GM21528 (cell line): ENCODE data around the gene TRIP13.
"Not testable (repeated sequence)": the region's sequence is repeated elsewhere in the genome, so short reads cannot be mapped to it uniquely, and the experiment has no call there.

Experiments
- ATAC-seq: cut with Tn5 transposase; IDR thresholded peaks from one replicate; pipeline ENCODE4 v1.9.1; 2021; ENCODE audit warnings: mild to moderate bottlenecking, moderate library complexity; ENCODE audit not compliant: unreplicated experiment, low FRiP score

Gene TRIP13

GRCh38 chr5:916441-917293 lies 24.0 kb downstream of the TRIP13 start:
- no peak for ATAC-seq

DNA sequence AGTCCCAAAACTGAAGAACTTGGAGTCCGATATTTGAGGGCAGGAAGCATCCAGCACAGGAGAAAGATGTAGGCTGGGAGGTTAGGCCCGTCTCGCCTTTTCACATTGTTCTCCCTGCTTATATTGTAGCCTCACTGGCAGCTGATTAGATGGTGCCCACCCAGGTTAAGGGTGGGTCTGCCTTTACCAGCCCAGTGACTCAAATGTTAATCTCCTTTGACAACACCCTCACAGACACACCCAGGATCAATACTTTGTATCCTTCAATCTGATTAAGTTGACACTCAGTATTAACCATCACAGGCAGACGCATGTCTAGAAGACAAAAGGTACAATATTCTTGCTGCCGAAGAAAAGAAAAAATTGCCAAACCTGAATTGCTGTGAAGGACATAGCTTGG lies 26.0 kb downstream of the TRIP13 start:
- not testable (repeated sequence) for ATAC-seq

DNA sequence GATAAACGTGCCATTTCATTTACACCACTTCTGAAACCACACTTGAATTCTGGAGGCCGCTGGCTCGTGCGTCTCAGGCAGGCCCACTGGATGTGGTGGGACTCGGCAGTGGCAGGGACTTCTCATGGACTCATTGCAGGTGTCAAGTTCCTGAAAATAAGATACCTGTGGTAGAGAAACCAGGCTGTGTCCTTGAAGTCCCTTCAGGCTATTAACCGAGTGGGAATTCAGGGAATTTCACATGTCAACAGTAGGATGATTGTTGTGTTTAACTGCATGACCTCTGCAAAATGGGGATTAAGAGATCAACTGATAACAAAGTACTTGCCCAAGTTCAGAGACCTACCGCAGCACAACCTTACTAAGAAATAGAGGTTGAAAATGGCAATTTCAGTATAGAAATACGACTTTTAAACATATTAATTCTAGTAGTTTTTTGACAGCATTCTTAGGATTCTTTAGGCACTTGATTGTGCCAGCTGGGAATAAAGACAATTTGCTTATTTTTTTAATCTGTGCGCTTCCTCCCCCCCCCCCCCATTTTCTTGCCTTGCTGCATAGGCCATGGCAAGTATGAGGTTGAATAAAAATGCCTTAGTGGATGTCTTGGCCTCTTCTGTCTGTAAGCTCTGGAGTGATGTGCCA lies 26.8 kb downstream of the TRIP13 start:
- no peak for ATAC-seq

- ATAC-seq: no peak
Measured at GRCh38 chr5:920321-920720, 27.6 kb downstream of the TRIP13 start.

GRCh38 chr5:921456-922435 lies 29.1 kb downstream of the TRIP13 start:
- ATAC-seq: no peak

GRCh38 chr5:922436-923280 lies 30.0 kb downstream of the TRIP13 start:
- ATAC-seq: no peak

DNA sequence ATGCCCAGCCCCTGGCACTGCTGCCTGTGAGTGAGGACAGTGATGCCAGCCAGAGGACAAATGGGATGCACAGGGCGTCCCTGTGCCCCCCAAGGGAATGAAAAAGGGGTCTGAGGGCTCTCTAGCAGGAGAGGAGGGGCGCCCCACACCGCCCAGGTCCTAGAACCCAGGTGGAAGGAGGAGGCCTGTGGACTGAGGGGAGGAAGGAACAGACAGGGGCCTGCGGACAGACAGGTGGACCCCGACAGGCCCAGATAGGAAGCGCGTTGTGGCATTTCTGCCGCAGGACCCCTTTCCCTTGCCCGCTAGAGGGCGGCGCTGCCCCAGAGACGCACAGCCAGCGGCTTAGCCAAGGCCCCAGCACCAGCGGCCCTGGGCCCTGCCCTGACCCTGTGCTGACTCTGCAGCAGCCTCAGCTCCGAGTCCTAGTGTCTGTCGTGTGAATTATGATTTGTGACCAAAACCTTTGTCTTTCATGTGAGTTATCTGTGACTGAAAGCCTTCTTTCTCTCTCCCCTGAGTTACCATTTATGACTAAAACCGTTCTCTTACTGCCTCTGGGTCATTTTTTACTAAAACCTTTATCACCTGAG lies 30.7 kb downstream of the TRIP13 start:
- peak; percentile 80 for ATAC-seq

DNA sequence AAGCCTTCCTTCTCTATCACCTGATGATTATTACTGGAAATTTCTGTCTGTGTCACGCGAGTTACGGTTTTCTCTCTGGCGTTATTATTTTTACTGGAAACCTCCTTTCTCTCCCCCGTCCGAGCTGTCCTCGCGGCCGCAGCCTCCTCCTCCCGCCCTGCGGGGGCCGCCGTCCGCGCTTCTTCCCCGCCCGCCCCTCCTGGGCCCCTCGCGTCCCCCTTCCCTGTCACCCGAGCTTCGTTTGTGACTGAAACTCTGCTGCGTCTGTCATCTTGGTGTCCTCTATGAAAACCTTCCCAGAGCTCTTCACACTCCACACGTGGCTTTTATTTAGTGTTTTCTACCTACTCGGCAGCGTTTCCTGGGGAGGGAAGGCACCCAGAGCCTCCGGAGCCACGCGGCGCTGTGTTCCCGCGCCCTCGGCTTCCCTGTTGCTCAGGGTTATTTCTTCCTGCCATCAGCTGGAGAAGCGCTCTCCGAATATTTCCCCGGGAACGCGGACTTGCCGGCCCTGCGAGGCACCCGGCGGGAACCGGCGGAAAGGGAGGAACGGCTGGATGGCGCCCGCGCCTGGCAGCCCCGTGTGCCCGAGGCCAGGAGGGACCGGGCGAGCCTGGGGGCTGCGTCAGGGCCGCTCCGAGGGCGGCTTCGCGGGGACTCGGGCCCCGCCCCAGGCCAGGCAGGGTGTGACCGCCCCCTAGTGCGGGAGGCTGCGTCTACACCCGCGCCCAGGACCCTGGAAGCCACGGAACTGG lies 33.9 kb downstream of the TRIP13 start:
- no peak for ATAC-seq

- ATAC-seq: no peak
Measured at GRCh38 chr5:927172-928015, 34.7 kb downstream of the TRIP13 start.

DNA sequence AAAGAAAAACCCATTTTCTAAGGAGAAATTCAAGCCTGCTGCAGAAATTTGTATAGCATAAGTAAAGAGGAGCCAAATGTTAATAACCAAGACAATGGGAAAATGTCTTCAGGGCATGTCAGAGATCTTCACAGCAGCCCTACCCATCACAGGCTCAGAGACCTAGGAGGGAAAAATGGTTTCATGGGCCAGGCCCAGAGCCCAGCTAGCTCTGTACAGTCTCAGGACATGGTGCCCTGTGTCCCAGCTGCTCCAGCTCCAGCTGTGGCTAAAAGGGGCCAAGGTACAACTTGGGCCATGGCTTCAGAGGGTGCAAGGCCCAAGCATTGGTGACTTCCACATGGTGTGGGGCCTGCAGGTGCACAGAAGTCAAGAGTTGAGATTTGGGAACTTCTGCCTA lies 36.5 kb downstream of the TRIP13 start:
- ATAC-seq: not testable (repeated sequence)

DNA sequence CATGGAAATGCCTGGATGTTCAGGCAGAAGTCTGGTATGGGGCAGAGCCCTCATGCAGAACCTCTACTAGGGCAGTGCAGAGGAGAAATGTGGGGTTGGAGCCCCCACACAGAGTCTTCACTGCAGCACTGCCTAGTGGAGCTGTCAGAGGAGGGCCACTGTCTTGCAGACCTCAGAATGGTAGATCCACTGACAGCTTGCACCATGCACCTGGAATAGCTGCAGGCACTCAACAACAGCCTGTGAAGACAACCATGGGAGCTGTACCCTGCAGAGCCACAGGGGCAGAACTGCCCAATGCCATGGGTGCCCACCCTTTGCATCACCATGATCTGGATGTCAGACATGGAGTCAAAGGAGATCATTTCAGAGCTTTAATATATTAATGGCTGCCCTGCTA lies 36.9 kb downstream of the TRIP13 start:
- no peak for ATAC-seq

DNA sequence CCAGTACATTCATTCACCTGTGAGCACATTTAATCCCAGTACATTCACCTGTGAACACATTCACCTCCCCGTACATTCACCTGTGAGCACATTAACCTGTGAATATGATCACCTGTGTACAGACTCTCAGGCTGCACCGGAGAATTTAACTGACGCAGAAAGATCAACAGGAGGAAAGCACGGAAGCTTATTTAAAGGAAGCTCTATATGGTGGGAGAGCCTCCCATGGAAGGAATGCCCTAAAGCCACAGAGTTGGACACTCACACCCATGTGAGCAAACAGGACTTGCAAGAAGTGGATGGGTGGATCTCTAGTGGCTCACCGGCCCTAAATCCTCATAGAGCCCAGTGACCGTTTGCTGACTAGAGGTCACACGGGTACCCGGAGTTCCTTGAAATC lies 38.2 kb downstream of the TRIP13 start:
- ATAC-seq: no peak

DNA sequence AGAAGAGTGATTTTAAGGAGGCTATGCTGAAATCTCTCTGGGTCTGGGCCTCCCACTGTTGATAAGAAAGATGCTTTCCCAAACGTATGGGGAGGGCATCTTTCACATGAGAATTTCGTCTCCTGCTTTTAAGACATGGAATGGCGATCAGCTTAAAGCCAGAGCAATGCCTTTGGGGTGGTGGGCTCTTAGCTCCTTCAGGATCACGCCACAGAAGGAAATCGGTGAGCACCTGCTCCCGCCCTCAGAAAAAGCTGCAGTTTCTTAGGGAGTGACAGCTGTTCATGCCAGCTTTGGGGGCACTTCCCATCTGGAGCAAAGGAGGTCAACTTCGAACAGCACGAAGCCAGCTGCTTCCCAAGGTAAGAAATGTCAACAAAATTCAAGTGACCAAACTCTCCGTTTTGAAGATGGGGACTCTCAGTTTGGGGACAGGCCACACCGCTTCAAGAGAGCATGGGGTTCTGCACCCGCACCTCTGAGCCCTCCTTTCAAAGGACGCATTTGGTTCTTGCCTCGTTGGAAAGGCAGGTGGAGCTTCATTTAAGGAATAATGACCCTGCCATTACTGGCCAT lies 39.0 kb downstream of the TRIP13 start:
- no peak for ATAC-seq

DNA sequence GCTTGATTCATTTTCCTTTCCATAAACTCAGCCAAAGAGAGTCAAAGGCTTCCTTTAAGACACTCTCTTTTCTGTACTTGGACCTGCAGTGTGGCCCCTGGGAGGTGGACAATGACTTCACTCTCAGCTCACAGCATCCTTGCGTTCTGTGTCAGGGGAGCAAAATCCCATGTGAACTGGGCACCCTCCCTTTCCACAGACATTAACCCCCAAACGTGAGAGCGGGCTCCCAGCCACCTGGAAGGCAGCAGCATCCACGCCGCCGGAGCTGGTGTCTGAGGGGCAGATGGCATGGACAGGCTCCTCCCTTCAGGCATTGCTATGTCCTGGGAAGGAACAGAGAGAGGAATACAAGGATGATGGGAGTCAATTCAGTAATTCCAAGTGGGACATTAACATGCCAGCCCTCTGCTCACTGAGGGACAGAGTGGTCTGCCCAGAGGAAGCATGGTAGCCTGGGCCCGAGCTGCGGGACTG lies 39.5 kb downstream of the TRIP13 start:
- no peak for ATAC-seq

DNA sequence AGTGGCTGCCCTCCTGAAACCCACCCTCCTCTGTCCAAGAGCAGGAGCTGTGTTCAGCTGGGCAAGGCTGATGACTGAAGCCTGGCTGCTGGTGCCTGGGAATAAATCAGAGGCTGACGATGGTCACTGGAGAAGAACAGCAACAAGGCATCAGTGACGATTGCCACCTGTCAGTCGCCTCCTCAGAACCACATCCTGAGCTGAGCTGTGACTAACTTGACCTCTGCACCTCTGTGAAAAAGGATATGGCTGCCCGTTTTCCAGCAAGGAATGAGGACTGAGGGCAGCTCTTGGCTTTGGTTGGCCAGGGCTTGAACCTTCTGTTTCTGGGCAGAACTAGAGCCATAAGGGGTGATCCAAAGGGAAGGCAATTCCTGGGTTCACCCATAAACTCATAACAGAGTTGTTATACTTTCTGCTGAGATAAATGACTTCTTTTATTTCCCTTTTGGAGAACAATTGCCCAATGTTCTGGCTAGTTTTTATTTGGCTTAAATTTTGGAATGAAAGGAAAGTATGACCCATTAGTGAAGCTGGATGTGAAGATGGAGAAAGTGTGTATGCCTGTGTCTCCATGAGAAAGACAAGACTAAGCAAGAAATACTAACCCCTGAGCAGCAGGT lies 40.1 kb downstream of the TRIP13 start:
- ATAC-seq: no peak

- no peak for ATAC-seq
Measured at GRCh38 chr5:933251-933861, 40.7 kb downstream of the TRIP13 start.

DNA sequence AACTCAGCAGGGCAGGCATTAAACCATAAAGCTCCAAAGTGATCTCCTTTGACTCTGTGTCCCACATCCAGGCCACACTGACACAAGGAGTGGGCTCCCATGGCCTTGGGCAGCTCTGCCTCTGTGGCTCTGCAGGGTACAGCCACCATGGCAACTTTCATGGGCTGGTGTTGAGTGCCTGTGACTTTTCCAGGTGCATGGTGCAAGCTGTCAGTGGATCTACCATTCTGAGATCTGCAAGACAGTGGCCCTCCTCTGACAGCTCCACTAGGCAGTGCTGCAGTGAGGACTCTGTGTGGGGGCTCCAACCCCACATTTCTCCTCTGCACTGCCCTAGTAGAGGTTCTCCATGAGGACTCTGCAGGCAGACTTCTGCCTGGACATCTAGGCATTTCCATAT lies 41.3 kb downstream of the TRIP13 start:
- ATAC-seq: not testable (repeated sequence)
